ENCODE measurements around the gene RANBP10. TPM values are rescaled to one million over a fixed set of nuclear protein-coding genes. Genes with fewer than 3 reads are reported as not detected.

Gene RANBP10
- total and polyA plus RNA-seq, 9 of the 15 experiments (the other 6 are each of a cell fraction or from before 2014, with no cell fraction given) = 0.61 to 19.3 (median 5.9) TPM

- TF ChIP-seq ZNF407 (IDR thresholded peaks at IDR 0.05; ENCODE audit: low read depth) (peak; percentile 92), NRF1 (conservative IDR thresholded peaks at IDR 0.05 in 1 of 2, IDR thresholded peaks at IDR 0.05 in 1 of 2) (peak; percentile 77 to 82), ZNF584 (CRISPR knock-in tag; IDR thresholded peaks at IDR 0.05; ENCODE audit: low read depth) (no peak), PHF20 (IDR thresholded peaks at IDR 0.05; ENCODE audit: partially characterized antibody) (peak; percentile 44), CLOCK (CRISPR knock-in tag; IDR thresholded peaks at IDR 0.05; ENCODE audit: borderline replicate concordance) (no peak), POLR2G (IDR thresholded peaks at IDR 0.05; ENCODE audit: low read depth, low read length) (peak; percentile 93), ZC3H11A (IDR thresholded peaks at IDR 0.05; ENCODE audit: low read depth, low read length) (no peak), NFXL1 (CRISPR knock-in tag; IDR thresholded peaks at IDR 0.05) (no peak), CREB1 (IDR thresholded peaks at IDR 0.05) (peak; percentile 76), CREB1 (CRISPR knock-in tag; IDR thresholded peaks at IDR 0.05) (peak; percentile 83), CBFA2T2 (conservative IDR thresholded peaks at IDR 0.05) (no peak), RHOXF2B (CRISPR knock-in tag; conservative IDR thresholded peaks at IDR 0.05) (no peak), ZNF174 (CRISPR knock-in tag; IDR thresholded peaks at IDR 0.05) (no peak), SP1 (CRISPR knock-in tag; IDR thresholded peaks at IDR 0.05) (peak; percentile 90), HDAC6 (IDR thresholded peaks at IDR 0.05; ENCODE audit: low read depth, low read length) (no peak), ZNF551 (CRISPR knock-in tag; IDR thresholded peaks at IDR 0.05) (no peak), SRSF9 (IDR thresholded peaks at IDR 0.05; ENCODE audit: borderline replicate concordance, low read depth, low read length) (no peak), ZNF766 (CRISPR knock-in tag; conservative IDR thresholded peaks at IDR 0.05) (peak; percentile 95), IRF2 (CRISPR knock-in tag; IDR thresholded peaks at IDR 0.05) (no peak), YBX1 (IDR thresholded peaks at IDR 0.05) (no peak)
Measured at GRCh38 chr16:67846320-67847063, 40.1 kb upstream of the RANBP10 start, which contains the start of gene NUTF2 (continued).
